MM.1S (cell line): ENCODE data around the gene TXNRD1.

Experiments used
- EZH2 ChIP-seq: fragments of 300-600 bp; sonication (generic); optimal IDR thresholded peaks from 2 replicates; pipeline ENCODE3; 2017; ENCODE audit warnings: low read depth, mild to moderate bottlenecking, antibody characterized with exemption, low read length, mixed read lengths
- TF ChIP-seq, protein P1 (sequence below): fragments of 300-600 bp; sonication (generic); IDR thresholded peaks from 2 replicates; pipeline ENCODE4 v1.5.1; 2016; ENCODE audit warnings: antibody characterized with exemption, low read length, mixed read lengths

DNA sequence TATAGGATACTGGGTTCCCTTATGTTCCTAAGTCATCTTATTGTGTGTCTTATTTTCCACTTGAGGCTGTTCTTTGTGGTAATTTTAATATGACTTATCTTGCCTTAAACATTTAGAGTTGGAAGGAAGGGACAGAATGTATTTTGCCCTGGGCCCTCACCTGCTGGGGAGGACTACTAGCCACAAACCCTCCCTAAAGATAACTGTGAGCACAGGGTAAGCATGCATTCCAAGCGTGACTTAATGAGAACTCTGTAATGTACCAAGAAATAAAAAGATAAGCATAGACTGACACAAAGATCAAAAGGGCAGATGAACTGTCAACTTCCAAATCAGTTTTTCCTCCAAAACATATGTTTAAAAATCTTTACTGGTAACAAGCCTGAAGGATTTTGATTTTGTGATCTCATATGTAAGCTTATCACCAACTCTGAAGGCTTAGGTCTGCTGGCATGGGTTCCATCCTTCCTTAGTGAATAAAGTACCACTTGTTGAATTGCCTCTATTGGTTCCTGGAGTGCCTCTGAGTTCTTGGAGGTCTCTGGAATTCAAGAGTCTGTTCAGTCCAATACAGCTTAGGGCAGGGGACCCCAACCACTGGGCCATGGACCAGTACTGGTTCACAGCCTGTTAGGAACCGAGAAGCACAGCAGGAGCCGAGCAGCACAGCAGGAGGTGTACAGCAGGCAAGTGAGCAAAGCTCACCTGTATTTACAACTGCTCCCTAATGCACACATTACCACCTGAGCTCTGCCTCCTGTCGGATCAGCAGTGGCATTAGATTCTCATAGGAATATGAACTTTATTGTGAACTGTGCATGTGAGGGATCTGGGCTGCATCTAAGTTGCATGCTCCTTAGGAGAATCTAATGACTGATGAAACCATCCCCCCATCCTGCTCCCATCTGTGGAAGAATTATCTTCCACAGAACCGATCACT lies 47.8 kb upstream of the TXNRD1 start:
- TF ChIP-seq, protein P1, sequence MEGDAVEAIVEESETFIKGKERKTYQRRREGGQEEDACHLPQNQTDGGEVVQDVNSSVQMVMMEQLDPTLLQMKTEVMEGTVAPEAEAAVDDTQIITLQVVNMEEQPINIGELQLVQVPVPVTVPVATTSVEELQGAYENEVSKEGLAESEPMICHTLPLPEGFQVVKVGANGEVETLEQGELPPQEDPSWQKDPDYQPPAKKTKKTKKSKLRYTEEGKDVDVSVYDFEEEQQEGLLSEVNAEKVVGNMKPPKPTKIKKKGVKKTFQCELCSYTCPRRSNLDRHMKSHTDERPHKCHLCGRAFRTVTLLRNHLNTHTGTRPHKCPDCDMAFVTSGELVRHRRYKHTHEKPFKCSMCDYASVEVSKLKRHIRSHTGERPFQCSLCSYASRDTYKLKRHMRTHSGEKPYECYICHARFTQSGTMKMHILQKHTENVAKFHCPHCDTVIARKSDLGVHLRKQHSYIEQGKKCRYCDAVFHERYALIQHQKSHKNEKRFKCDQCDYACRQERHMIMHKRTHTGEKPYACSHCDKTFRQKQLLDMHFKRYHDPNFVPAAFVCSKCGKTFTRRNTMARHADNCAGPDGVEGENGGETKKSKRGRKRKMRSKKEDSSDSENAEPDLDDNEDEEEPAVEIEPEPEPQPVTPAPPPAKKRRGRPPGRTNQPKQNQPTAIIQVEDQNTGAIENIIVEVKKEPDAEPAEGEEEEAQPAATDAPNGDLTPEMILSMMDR, result no peak
- no peak for TF ChIP-seq EZH2
